ENCODE data around the gene LOC101059915.

GRCh38 chrX:71664889-71665491 lies 2.4 kb upstream of the LOC101059915 start:
- no peak for TF ChIP-seq EZH2phosphoT487 (IDR thresholded peaks at IDR 0.05; ENCODE audit: borderline replicate concordance, low read depth, low read length)
- TF ChIP-seq, protein P1, sequence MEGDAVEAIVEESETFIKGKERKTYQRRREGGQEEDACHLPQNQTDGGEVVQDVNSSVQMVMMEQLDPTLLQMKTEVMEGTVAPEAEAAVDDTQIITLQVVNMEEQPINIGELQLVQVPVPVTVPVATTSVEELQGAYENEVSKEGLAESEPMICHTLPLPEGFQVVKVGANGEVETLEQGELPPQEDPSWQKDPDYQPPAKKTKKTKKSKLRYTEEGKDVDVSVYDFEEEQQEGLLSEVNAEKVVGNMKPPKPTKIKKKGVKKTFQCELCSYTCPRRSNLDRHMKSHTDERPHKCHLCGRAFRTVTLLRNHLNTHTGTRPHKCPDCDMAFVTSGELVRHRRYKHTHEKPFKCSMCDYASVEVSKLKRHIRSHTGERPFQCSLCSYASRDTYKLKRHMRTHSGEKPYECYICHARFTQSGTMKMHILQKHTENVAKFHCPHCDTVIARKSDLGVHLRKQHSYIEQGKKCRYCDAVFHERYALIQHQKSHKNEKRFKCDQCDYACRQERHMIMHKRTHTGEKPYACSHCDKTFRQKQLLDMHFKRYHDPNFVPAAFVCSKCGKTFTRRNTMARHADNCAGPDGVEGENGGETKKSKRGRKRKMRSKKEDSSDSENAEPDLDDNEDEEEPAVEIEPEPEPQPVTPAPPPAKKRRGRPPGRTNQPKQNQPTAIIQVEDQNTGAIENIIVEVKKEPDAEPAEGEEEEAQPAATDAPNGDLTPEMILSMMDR (conservative IDR thresholded peaks at IDR 0.05; ENCODE audit: low read length): no peak

All from OCI-LY7 (cell line).